OCI-LY1 (cell line): ENCODE data around the gene DPP6.
"Not testable (repeated sequence)": the region's sequence is repeated elsewhere in the genome, so short reads cannot be mapped to it uniquely, and the experiment has no call there.

Source experiments
- H2AFZ ChIP-seq: fragments of 200-600 bp; sonication (generic), shearing (Covaris generic); 2 replicates; pipeline ENCODE4 v1.6.0; 2014; ENCODE audit warnings: antibody characterized with exemption, mild to moderate bottlenecking, low read length
- H3F3A ChIP-seq: fragments of 200-600 bp; sonication (generic), shearing (Covaris generic); 2 replicates; pipeline ENCODE4 v1.6.0; 2014; ENCODE audit warnings: mild to moderate bottlenecking, antibody characterized with exemption, low read length, moderate library complexity; ENCODE audit not compliant: insufficient read depth
- H3K27ac ChIP-seq: fragments of 200-600 bp; sonication (generic); 2 replicates; pipeline ENCODE4 v1.5.1; 2014; ENCODE audit warnings: low read length, mixed run types, mild to moderate bottlenecking, low read depth; ENCODE audit not compliant: poor library complexity, severe bottlenecking
- H3K27me3 ChIP-seq: fragments of 200-600 bp; sonication (generic); 2 replicates; pipeline ENCODE4 v1.6.0; 2014; ENCODE audit warnings: antibody characterized with exemption, mild to moderate bottlenecking, low read length, moderate library complexity; ENCODE audit not compliant: insufficient read depth
- H3K36me3 ChIP-seq: fragments of 200-600 bp; sonication (generic); 2 replicates; pipeline ENCODE4 v1.6.1; 2014; ENCODE audit warnings: mild to moderate bottlenecking, antibody characterized with exemption, low read length, moderate library complexity, mixed read lengths; ENCODE audit not compliant: insufficient read depth
- H3K4me1 ChIP-seq: fragments of 200-600 bp; sonication (generic); 2 replicates; pipeline ENCODE4 v1.5.1; 2014; ENCODE audit warnings: mild to moderate bottlenecking, low read length, moderate library complexity; ENCODE audit not compliant: insufficient read depth, severe bottlenecking
- H3K4me2 ChIP-seq: fragments of 200-600 bp; sonication (generic), shearing (Covaris generic); 2 replicates; pipeline ENCODE4 v1.6.1; 2014; ENCODE audit warnings: low read length
- H3K4me3 ChIP-seq: fragments of 200-600 bp; sonication (generic); 2 replicates; pipeline ENCODE4 v1.5.1; 2014; ENCODE audit warnings: low read length, low read depth, mild to moderate bottlenecking, mixed read lengths; ENCODE audit not compliant: poor library complexity, severe bottlenecking
- H3K79me2 ChIP-seq: fragments of 200-600 bp; shearing (Covaris generic); 2 replicates; pipeline ENCODE4 v1.6.1; 2016; ENCODE audit warnings: mixed run types, low read length, mixed read lengths; ENCODE audit not compliant: insufficient read depth
- H3K9ac ChIP-seq: fragments of 200-600 bp; sonication (generic), shearing (Covaris generic); 2 replicates; pipeline ENCODE4 v1.6.1; 2014; ENCODE audit warnings: mild to moderate bottlenecking, low read length, mixed read lengths
- H3K9me2 ChIP-seq: fragments of 200-600 bp; sonication (generic), shearing (Covaris generic); 2 replicates; pipeline ENCODE4 v1.6.1; 2014; ENCODE audit warnings: low read depth, mild to moderate bottlenecking, low read length, mixed read lengths
- H3K9me3 ChIP-seq: fragments of 200-600 bp; shearing (Covaris generic); 2 replicates; pipeline ENCODE4 v1.6.1; 2014; ENCODE audit warnings: low read length, mixed read lengths
- H4K20me1 ChIP-seq: fragments of 200-600 bp; sonication (generic), shearing (Covaris generic); 2 replicates; pipeline ENCODE4 v1.6.0; 2016; ENCODE audit warnings: mild to moderate bottlenecking, low read length; ENCODE audit not compliant: insufficient read depth
- CTCF ChIP-seq: fragments of 200-600 bp; sonication (generic), shearing (Covaris generic); IDR thresholded peaks from 2 replicates; pipeline ENCODE4 v1.5.1; 2017; ENCODE audit warnings: mild to moderate bottlenecking, antibody characterized with exemption, low read length, moderate library complexity, mixed read lengths
- EZH2 ChIP-seq: fragments of 200-600 bp; sonication (generic), shearing (Covaris generic); IDR thresholded peaks from 2 replicates; pipeline ENCODE4 v1.8.0; 2017; ENCODE audit warnings: borderline replicate concordance, mixed run types, mild to moderate bottlenecking, antibody characterized with exemption, low read length, moderate library complexity, mixed read lengths

Gene DPP6

GRCh38 chr7:154155928-154156327 lies 103.7 kb downstream of the DPP6 start:
- H3K27ac ChIP-seq, H3K9me3 ChIP-seq, H4K20me1 ChIP-seq, H3K4me3 ChIP-seq, H3K9ac ChIP-seq, H3K27me3 ChIP-seq, H3F3A ChIP-seq, H3K79me2 ChIP-seq, H2AFZ ChIP-seq, H3K4me1 ChIP-seq, H3K36me3 ChIP-seq, H3K4me2 ChIP-seq, H3K9me2 ChIP-seq: not testable (repeated sequence)

- H3K9ac ChIP-seq, H2AFZ ChIP-seq, H3K27me3 ChIP-seq, H4K20me1 ChIP-seq, H3K4me2 ChIP-seq, H3F3A ChIP-seq, H3K9me3 ChIP-seq, H3K27ac ChIP-seq, H3K9me2 ChIP-seq, H3K4me1 ChIP-seq, H3K36me3 ChIP-seq, H3K4me3 ChIP-seq, H3K79me2 ChIP-seq: not testable (repeated sequence)
Measured at GRCh38 chr7:154162921-154163320, 110.7 kb downstream of the DPP6 start.

- H3K4me1 ChIP-seq, H3F3A ChIP-seq, H3K27ac ChIP-seq, H3K36me3 ChIP-seq, H3K79me2 ChIP-seq, H3K4me3 ChIP-seq, H2AFZ ChIP-seq, H4K20me1 ChIP-seq, H3K9me3 ChIP-seq, H3K27me3 ChIP-seq, H3K9me2 ChIP-seq, H3K9ac ChIP-seq, H3K4me2 ChIP-seq: not testable (repeated sequence)
Measured at GRCh38 chr7:154163642-154164041, 111.4 kb downstream of the DPP6 start.

GRCh38 chr7:154167051-154167450 lies 114.9 kb downstream of the DPP6 start:
- H3F3A ChIP-seq, result no peaks in the 10 kb centered on the region
- no peaks in the 10 kb centered on the region for H3K9me3 ChIP-seq
- no peaks in the 10 kb centered on the region for H4K20me1 ChIP-seq
- H3K79me2 ChIP-seq, result no peaks in the 10 kb centered on the region
- H2AFZ ChIP-seq, result no peak overlapping the region
- TF ChIP-seq EZH2, result no peak
- H3K27ac ChIP-seq, result no peak overlapping the region
- no peak overlapping the region for H3K4me3 ChIP-seq
- H3K4me1 ChIP-seq, result no peaks in the 10 kb centered on the region
- no peaks in the 10 kb centered on the region for H3K9me2 ChIP-seq
- H3K9ac ChIP-seq, result no peak overlapping the region
- no peak overlapping the region for H3K4me2 ChIP-seq
- no peaks in the 10 kb centered on the region for H3K27me3 ChIP-seq
- no peaks in the 10 kb centered on the region for H3K36me3 ChIP-seq

- H2AFZ ChIP-seq, result no peak overlapping the region
- no peak for TF ChIP-seq EZH2
- no peak for TF ChIP-seq CTCF
- H3K27ac ChIP-seq, result no peak overlapping the region
- no peaks in the 10 kb centered on the region for H3K79me2 ChIP-seq
- H3F3A ChIP-seq, result no peaks in the 10 kb centered on the region
- H3K4me1 ChIP-seq, result no peaks in the 10 kb centered on the region
- no peak overlapping the region for H3K4me2 ChIP-seq
- no peaks in the 10 kb centered on the region for H3K27me3 ChIP-seq
- no peaks in the 10 kb centered on the region for H4K20me1 ChIP-seq
- no peak overlapping the region for H3K4me3 ChIP-seq
- H3K9me2 ChIP-seq, result no peaks in the 10 kb centered on the region
- H3K36me3 ChIP-seq, result no peaks in the 10 kb centered on the region
- no peaks in the 10 kb centered on the region for H3K9me3 ChIP-seq
- no peak overlapping the region for H3K9ac ChIP-seq
Measured at GRCh38 chr7:154167807-154168206, 115.6 kb downstream of the DPP6 start.
